GM23248 (cell line): ENCODE data around the gene CAMK1D. TPM values are rescaled to one million over a fixed set of nuclear protein-coding genes. Genes with fewer than 3 reads are reported as not detected.
"Not testable (repeated sequence)": the region's sequence is repeated elsewhere in the genome, so short reads cannot be mapped to it uniquely, and the experiment has no call there.

Source experiments
- DNase-seq: peaks from one replicate; pipeline ENCODE4 v3.0.0-alpha.2; 2015
- H2AFZ ChIP-seq: fragments of 200-600 bp; sonication (generic); 2 replicates; pipeline ENCODE4 v1.6.1; 2016; ENCODE audit warnings: antibody characterized with exemption
- H3F3A ChIP-seq: fragments of 200-600 bp; sonication (generic); 2 replicates; pipeline ENCODE4 v1.6.1; 2016; ENCODE audit warnings: mild to moderate bottlenecking, antibody characterized with exemption, mixed run types; ENCODE audit not compliant: insufficient read depth
- H3K27ac ChIP-seq: fragments of 200-600 bp; sonication (generic); 2 replicates; pipeline ENCODE4 v1.5.1; 2016; ENCODE audit warnings: mild to moderate bottlenecking
- H3K27me3 ChIP-seq: fragments of 200-600 bp; sonication (generic); replicated peaks from 2 replicates; pipeline ENCODE4 v1.6.1; 2016; ENCODE audit warnings: mild to moderate bottlenecking; ENCODE audit not compliant: insufficient read depth
- H3K36me3 ChIP-seq: fragments of 200-600 bp; sonication (generic); 2 replicates; pipeline ENCODE4 v1.6.1; 2016; ENCODE audit warnings: low read depth, mild to moderate bottlenecking
- H3K4me1 ChIP-seq: fragments of 200-600 bp; sonication (generic); 2 replicates; pipeline ENCODE4 v1.6.1; 2016; ENCODE audit warnings: mild to moderate bottlenecking; ENCODE audit not compliant: insufficient read depth
- H3K4me2 ChIP-seq: fragments of 200-600 bp; sonication (generic); one replicate; pipeline ENCODE4 v1.6.1; 2016; ENCODE audit warnings: mild to moderate bottlenecking; ENCODE audit not compliant: unreplicated experiment
- H3K4me3 ChIP-seq: fragments of 200-600 bp; sonication (generic); 2 replicates; pipeline ENCODE4 v1.5.1; 2016; ENCODE audit warnings: mild to moderate bottlenecking
- H3K79me2 ChIP-seq: fragments of 200-600 bp; sonication (generic); 2 replicates; pipeline ENCODE4 v1.6.1; 2016; ENCODE audit warnings: mild to moderate bottlenecking; ENCODE audit not compliant: insufficient read depth
- H3K9ac ChIP-seq: fragments of 200-600 bp; sonication (generic); 2 replicates; pipeline ENCODE4 v1.6.1; 2016; ENCODE audit warnings: mild to moderate bottlenecking
- H3K9me2 ChIP-seq: fragments of 200-600 bp; sonication (generic); 2 replicates; pipeline ENCODE4 v1.6.1; 2016; ENCODE audit warnings: mixed run types, mild to moderate bottlenecking, moderate library complexity; ENCODE audit not compliant: insufficient read depth
- H3K9me3 ChIP-seq: fragments of 200-600 bp; sonication (generic); one replicate; pipeline ENCODE4 v1.6.1; 2017; ENCODE audit warnings: low read depth
- H4K20me1 ChIP-seq: fragments of 200-600 bp; sonication (generic); 2 replicates; pipeline ENCODE4 v1.6.0; 2016; ENCODE audit not compliant: insufficient read depth
- EZH2 ChIP-seq: fragments of 200-600 bp; sonication (generic); IDR thresholded peaks from 2 replicates; pipeline ENCODE4 v1.6.1; 2018; ENCODE audit warnings: antibody characterized with exemption, mild to moderate bottlenecking; ENCODE audit not compliant: insufficient read depth, poor library complexity, severe bottlenecking
- EZH2phosphoT487 ChIP-seq: fragments of 200-600 bp; sonication (generic); IDR thresholded peaks from 2 replicates; pipeline ENCODE4 v1.6.1; 2018; ENCODE audit warnings: antibody characterized with exemption, moderate library complexity, mild to moderate bottlenecking, low read depth; ENCODE audit not compliant: insufficient read depth
- WGBS, 2 experiments: methylation state at CpG; one replicate each; pipeline ENCODE4 v1.1.6; 2015 to 2017; ENCODE audit warnings: low lambda C conversion rate in 2 of 2, low coverage in 1 of 2; ENCODE audit errors: missing lambda C conversion rate in 2 of 2; 5-methylcytosine and 5-hydroxymethylcytosine counted together
- in situ Hi-C: fragments of 300-500 bp; cut with MboI; formaldehyde crosslinking; loops from 2 replicates; pipeline ENCODE4 v1.15.0; 2020
- polyA plus RNA-seq: library from polyadenylated mRNA; unstranded; fragments of >200 nt; fragmentation: Nextera tagmentation; extraction: Ambion mirVana; gene quantifications from 2 replicates; pipeline ENCODE4 v1.2.1, GENCODE V29; 2016
- total RNA-seq: library from RNA; depleted of rRNA; stranded (reverse); fragments of >200 nt; shearing (Covaris generic); gene quantifications from 2 replicates; pipeline ENCODE4 v1.2.3, GENCODE V29; 2014

CAMK1D gene
- total and polyA plus RNA-seq, 2 experiments from 2014 or later: 0.22 to 0.55 TPM

GRCh38 chr10:12541446-12542067, 192.2 kb downstream of the CAMK1D start:
- no peak overlapping the region for H3K9ac ChIP-seq
- H3K27me3 ChIP-seq: no peaks in the 10 kb centered on the region
- no peak for DNase-seq
- no peaks in the 10 kb centered on the region for H3K36me3 ChIP-seq
- H3F3A ChIP-seq: no peaks in the 10 kb centered on the region
- H2AFZ ChIP-seq: no peak overlapping the region
- H3K4me2 ChIP-seq: no peak overlapping the region
- no peaks in the 10 kb centered on the region for H3K79me2 ChIP-seq
- no peak overlapping the region for H3K4me3 ChIP-seq
- H3K4me1 ChIP-seq: no peaks in the 10 kb centered on the region
- 68 to 69% methylated on average over 10 to 11 of the region's 11 CpGs for WGBS, 2 experiments
- in situ Hi-C loops: no loop called here
- H3K9me3 ChIP-seq: no peaks in the 10 kb centered on the region
- no peaks in the 10 kb centered on the region for H4K20me1 ChIP-seq
- H3K9me2 ChIP-seq: no peaks in the 10 kb centered on the region
- TF ChIP-seq EZH2phosphoT487 (no peak), EZH2 (no peak)
- H3K27ac ChIP-seq: no peak overlapping the region

GRCh38 chr10:12542133-12542670, 192.9 kb downstream of the CAMK1D start:
- H3K9me2 ChIP-seq: no peaks in the 10 kb centered on the region
- no peaks in the 10 kb centered on the region for H3K79me2 ChIP-seq
- H3K36me3 ChIP-seq: no peaks in the 10 kb centered on the region
- H3K4me2 ChIP-seq: no peak overlapping the region
- no peaks in the 10 kb centered on the region for H4K20me1 ChIP-seq
- H3F3A ChIP-seq: no peaks in the 10 kb centered on the region
- no peaks in the 10 kb centered on the region for H3K9me3 ChIP-seq
- in situ Hi-C loops: no loop called here
- TF ChIP-seq EZH2phosphoT487 (no peak), EZH2 (no peak)
- H3K27ac ChIP-seq: no peak overlapping the region
- H3K27me3 ChIP-seq: no peaks in the 10 kb centered on the region
- DNase-seq: no peak
- 48 to 50% methylated on average over 6 of the region's 6 CpGs for WGBS, 2 experiments
- no peaks in the 10 kb centered on the region for H3K4me1 ChIP-seq
- H2AFZ ChIP-seq: no peak overlapping the region
- no peak overlapping the region for H3K4me3 ChIP-seq
- H3K9ac ChIP-seq: no peak overlapping the region

- 39 to 44% methylated on average over 3 of the region's 3 CpGs for WGBS, 2 experiments
Observed at GRCh38 chr10:12543589-12543988, 194.2 kb downstream of the CAMK1D start.

GRCh38 chr10:12546160-12546802, 196.9 kb downstream of the CAMK1D start:
- H3K27me3 ChIP-seq, H3K4me1 ChIP-seq, H3K4me2 ChIP-seq, H2AFZ ChIP-seq, H3K27ac ChIP-seq, H3K9ac ChIP-seq, H3F3A ChIP-seq, H3K9me2 ChIP-seq, H3K4me3 ChIP-seq, in situ Hi-C loops, H3K79me2 ChIP-seq, H4K20me1 ChIP-seq, H3K9me3 ChIP-seq, DNase-seq, H3K36me3 ChIP-seq: not testable (repeated sequence)
- WGBS, 2 experiments: 85 to 86% methylated on average over 9 to 10 of the region's 10 CpGs

More at GRCh38 chr10:12543589-12543988, 194.2 kb downstream of the CAMK1D start:
- no peaks in the 10 kb centered on the region for H3K79me2 ChIP-seq
- TF ChIP-seq EZH2phosphoT487 (no peak), EZH2 (no peak)
- H3K4me2 ChIP-seq: no peak overlapping the region
- H3F3A ChIP-seq: no peaks in the 10 kb centered on the region
- no peak overlapping the region for H3K27ac ChIP-seq
- no peaks in the 10 kb centered on the region for H3K27me3 ChIP-seq
- H3K9me3 ChIP-seq: no peaks in the 10 kb centered on the region
- H2AFZ ChIP-seq: no peak overlapping the region
- H4K20me1 ChIP-seq: no peaks in the 10 kb centered on the region
- in situ Hi-C loops: no loop called here
- DNase-seq: no peak
- H3K36me3 ChIP-seq: no peaks in the 10 kb centered on the region
- no peaks in the 10 kb centered on the region for H3K4me1 ChIP-seq
- no peak overlapping the region for H3K9ac ChIP-seq
- no peak overlapping the region for H3K4me3 ChIP-seq
- H3K9me2 ChIP-seq: no peaks in the 10 kb centered on the region
